Measurements from ENCODE around the gene MANBA. TPM values are rescaled to one million over a fixed set of nuclear protein-coding genes. Genes with fewer than 3 reads are reported as not detected.

MANBA gene
- total RNA-seq, 1 experiment from 2014 or later: 21.4 TPM

DNA sequence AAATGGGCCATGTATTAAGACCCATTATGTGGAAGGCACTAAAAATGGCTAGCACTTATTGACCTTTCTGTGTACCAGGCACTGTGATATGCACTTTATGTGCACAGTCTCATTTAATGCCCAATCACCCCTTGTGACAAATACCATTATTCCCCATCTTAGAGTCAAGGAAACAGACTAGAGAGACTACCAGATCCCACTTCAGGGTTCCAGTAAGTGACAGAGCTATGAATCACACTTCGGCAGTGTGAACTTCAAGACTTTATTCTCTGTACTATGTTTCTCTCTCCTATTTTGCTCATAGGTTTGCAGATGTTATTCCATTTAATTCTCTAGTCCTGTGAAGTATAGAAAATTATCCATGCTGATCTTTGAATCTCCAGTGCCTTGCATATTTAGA is 152.6 kb downstream of the MANBA start:
- Histone ChIP-seq H3K56ac (ENCODE audit: insufficient read length, low read depth, low read length) (no peak overlapping the region), H3K4ac (ENCODE audit: low read depth, low read length) (no peak overlapping the region), H2BK12ac (ENCODE audit: insufficient read length, low read depth, low read length) (no peak overlapping the region), H4K91ac (ENCODE audit: insufficient read length, low read depth, low read length) (no peak overlapping the region), H4K8ac (replicated peaks; ENCODE audit: insufficient read length, low read depth, low read length) (no peak overlapping the region), H3K18ac (ENCODE audit: insufficient read length, low read depth, low read length) (no peak overlapping the region), H4K20me1 (ENCODE audit: control insufficient read depth, insufficient read depth, insufficient read length) (no peaks in the 10 kb centered on the region), H3K23me2 (ENCODE audit: insufficient read length, low read depth, low read length, poor library complexity, severe bottlenecking) (no peaks in the 10 kb centered on the region), H2AFZ (ENCODE audit: low read length) (no peak overlapping the region), H3K27me3 (ENCODE audit: insufficient read depth, low read length) (no peaks in the 10 kb centered on the region), H3K27ac (ENCODE audit: insufficient read length, low read depth, low read length) (no peak overlapping the region), H3K9me3 (ENCODE audit: control insufficient read depth, low read depth, low read length) (no peaks in the 10 kb centered on the region), H2BK15ac (ENCODE audit: low read depth, low read length) (no peak overlapping the region), H2BK20ac (ENCODE audit: low read depth, low read length, poor library complexity, severe bottlenecking) (no peak overlapping the region), H3K23ac (ENCODE audit: insufficient read length, low read depth, low read length) (no peak overlapping the region), H3K79me1 (ENCODE audit: insufficient read depth, low read depth, low read length, poor library complexity, severe bottlenecking) (no peaks in the 10 kb centered on the region), H3K14ac (ENCODE audit: insufficient read depth, low read length) (no peak overlapping the region), H3T11ph (ENCODE audit: low read length) (no peak overlapping the region), H3K4me1 (ENCODE audit: insufficient read depth, low read length) (no peaks in the 10 kb centered on the region), H3K79me2 (ENCODE audit: insufficient read depth, low read length) (no peaks in the 10 kb centered on the region), H3K4me2 (ENCODE audit: insufficient read depth, insufficient read length, low read length) (no peak overlapping the region), H2AK5ac (ENCODE audit: insufficient read length, low read length) (no peak overlapping the region), H3K9ac (ENCODE audit: extremely low read depth, insufficient read length, low read length) (no peak overlapping the region), H2BK5ac (ENCODE audit: insufficient read length, low read length) (no peak overlapping the region), H4K5ac (ENCODE audit: insufficient read length, low read depth, low read length) (no peak overlapping the region), H2BK120ac (ENCODE audit: low read depth, low read length, poor library complexity, severe bottlenecking) (no peak overlapping the region)
- WGBS (ENCODE audit: extremely low coverage, insufficient read length, low lambda C conversion rate): no CpG with 5 or more reads among the region's 1 CpG
- no peak overlapping the region for H3K4me3 Mint-ChIP-seq
- no peak for DNase-seq
- H3K4me1 Mint-ChIP-seq: peaks cover 0 to 3% of the 10 kb centered on the region in 2 experiments; a peak in 1 of 4 replicates
- H3K36me3 Mint-ChIP-seq (ENCODE audit: insufficient read depth in 1 of 3, low read depth in 3 of 3): peaks cover 0 to 11% (median 3%) of the 10 kb centered on the region in 3 experiments; a peak in 3 of 7 replicates
- TF ChIP-seq CTCF (conservative IDR thresholded peaks at IDR 0.05): no peak
- H3K27ac Mint-ChIP-seq: no peak overlapping the region
- H3K27me3 Mint-ChIP-seq (ENCODE audit: low read depth): no peaks in the 10 kb centered on the region
- H3K9me3 Mint-ChIP-seq: no peaks in the 10 kb centered on the region
